ENCODE measurements around the gene DNHD1. TPM values are rescaled to one million over a fixed set of nuclear protein-coding genes. Genes with fewer than 3 reads are reported as not detected.
A peak's percentile ranks its signal among the peaks of the same experiment; 100 is the strongest.

Gene DNHD1
- total RNA-seq, 1 donor from 2014 or later, result 2.4 TPM

GRCh38 chr11:6559369-6559768 is 62.3 kb downstream of the DNHD1 start:
- FAIRE-seq, result no peak

GRCh38 chr11:6561288-6561687 is 64.2 kb downstream of the DNHD1 start:
- DNase-seq (ENCODE audit: low spot score in 2 of 2), result no peak
- FAIRE-seq, result no peak

More at GRCh38 chr11:6559369-6559768, 62.3 kb downstream of the DNHD1 start:
- no peak for DNase-seq (ENCODE audit: low spot score in 2 of 2)

GRCh38 chr11:6563121-6563619 is 66.1 kb downstream of the DNHD1 start:
- FAIRE-seq (no peak), DNase-seq (ENCODE audit: low spot score in 2 of 2) (no peak)

GRCh38 chr11:6563667-6564066 is 66.6 kb downstream of the DNHD1 start:
- FAIRE-seq (no peak), DNase-seq (ENCODE audit: low spot score in 2 of 2) (no peak)

GRCh38 chr11:6565325-6565724 is 68.2 kb downstream of the DNHD1 start:
- FAIRE-seq (no peak), DNase-seq (ENCODE audit: low spot score in 2 of 2) (no peak)

- FAIRE-seq, result no peak
- no peak for DNase-seq (ENCODE audit: low spot score in 2 of 2)
These were observed 69.1 kb downstream of the DNHD1 start for GRCh38 chr11:6565988-6566703.

- no peak for FAIRE-seq
- no peak for DNase-seq (ENCODE audit: low spot score in 2 of 2)
These were observed 69.8 kb downstream of the DNHD1 start for GRCh38 chr11:6566704-6567370.

GRCh38 chr11:6567371-6567745 is 70.3 kb downstream of the DNHD1 start:
- FAIRE-seq, result no peak
- no peak for DNase-seq (ENCODE audit: low spot score in 2 of 2)

- FAIRE-seq (no peak), DNase-seq (ENCODE audit: low spot score in 2 of 2) (peak; percentile 58 to 64)
These were observed 71.3 kb downstream of the DNHD1 start for GRCh38 chr11:6568191-6568918.

- DNase-seq (ENCODE audit: low spot score in 2 of 2) (no peak), FAIRE-seq (no peak)
These were observed 72.6 kb downstream of the DNHD1 start for GRCh38 chr11:6569706-6570105.

- no peak for DNase-seq (ENCODE audit: low spot score in 2 of 2)
- FAIRE-seq, result no peak
These were observed 73.8 kb downstream of the DNHD1 start for GRCh38 chr11:6570691-6571427.

- DNase-seq (ENCODE audit: low spot score in 2 of 2) (no peak), FAIRE-seq (no peak)
These were observed 74.4 kb downstream of the DNHD1 start for GRCh38 chr11:6571434-6572008.

- no peak for DNase-seq (ENCODE audit: low spot score in 2 of 2)
- FAIRE-seq, result no peak
These were observed 75.1 kb downstream of the DNHD1 start for GRCh38 chr11:6572215-6572614.

GRCh38 chr11:6574816-6575715 is 78.0 kb downstream of the DNHD1 start:
- FAIRE-seq (no peak), DNase-seq (ENCODE audit: low spot score in 2 of 2) (no peak)

GRCh38 chr11:6576471-6577373 is 79.6 kb downstream of the DNHD1 start:
- FAIRE-seq (peak; percentile 43), DNase-seq (ENCODE audit: low spot score in 2 of 2) (peak; percentile 37 to 74)

- FAIRE-seq, result no peak
- DNase-seq (ENCODE audit: low spot score in 2 of 2), result no peak
These were observed 81.1 kb downstream of the DNHD1 start for GRCh38 chr11:6578134-6578533.

GRCh38 chr11:6579681-6580080 is 82.6 kb downstream of the DNHD1 start:
- FAIRE-seq (no peak), DNase-seq (ENCODE audit: low spot score in 2 of 2) (no peak)

- DNase-seq (ENCODE audit: low spot score in 2 of 2) (no peak), FAIRE-seq (no peak)
These were observed 86.5 kb downstream of the DNHD1 start for GRCh38 chr11:6583584-6583983.

Data from frontal cortex (tissue), 4 donors.